ENCODE results near the gene APOL4.

DNA sequence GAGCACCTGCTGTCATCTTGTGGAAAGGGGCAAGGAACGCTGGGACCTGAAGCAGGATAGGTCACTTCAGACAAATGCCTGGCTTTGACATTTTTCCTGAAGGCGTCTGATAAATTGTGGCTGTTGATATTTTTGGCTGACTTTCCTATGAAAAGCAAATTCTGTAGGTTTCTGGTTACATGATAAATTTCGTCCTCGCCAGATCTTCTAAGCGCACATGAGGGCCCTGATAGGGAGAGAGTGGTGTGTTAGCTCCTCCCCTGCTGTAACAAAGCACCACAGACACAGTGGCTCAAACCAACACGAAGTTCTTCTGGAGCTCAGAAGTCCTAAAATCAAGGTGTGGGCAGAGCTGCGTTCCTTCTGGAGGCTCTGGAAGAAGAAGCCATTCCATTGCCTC, 19.6 kb downstream of the APOL4 start:
- TF ChIP-seq CTCF (IDR thresholded peaks at IDR 0.05; ENCODE audit: insufficient read depth, low read length) (no peak), POLR2AphosphoS5 (IDR thresholded peaks at IDR 0.05; ENCODE audit: low read depth) (no peak), GABPA (IDR thresholded peaks at IDR 0.05; ENCODE audit: low read depth) (no peak)

All from HL-60 (cell line).